HG03575 (cell line): ENCODE measurements around the gene AGPAT3.

Experiments
- ATAC-seq: cut with Tn5 transposase; IDR thresholded peaks from one replicate; pipeline ENCODE4 v1.9.1; 2021; ENCODE audit not compliant: unreplicated experiment, insufficient number of reproducible peaks, low FRiP score; ENCODE audit errors: extremely low read depth

Gene AGPAT3

GRCh38 chr21:43995521-43996105, 130.6 kb downstream of the AGPAT3 start:
- ATAC-seq: no peak

- ATAC-seq: no peak
Observed at GRCh38 chr21:43997766-43998742, 133.0 kb downstream of the AGPAT3 start.

GRCh38 chr21:44000360-44000759, 135.3 kb downstream of the AGPAT3 start:
- no peak for ATAC-seq

GRCh38 chr21:44002511-44002910, 137.5 kb downstream of the AGPAT3 start:
- no peak for ATAC-seq

GRCh38 chr21:44003307-44003966, 138.4 kb downstream of the AGPAT3 start:
- ATAC-seq: no peak

DNA sequence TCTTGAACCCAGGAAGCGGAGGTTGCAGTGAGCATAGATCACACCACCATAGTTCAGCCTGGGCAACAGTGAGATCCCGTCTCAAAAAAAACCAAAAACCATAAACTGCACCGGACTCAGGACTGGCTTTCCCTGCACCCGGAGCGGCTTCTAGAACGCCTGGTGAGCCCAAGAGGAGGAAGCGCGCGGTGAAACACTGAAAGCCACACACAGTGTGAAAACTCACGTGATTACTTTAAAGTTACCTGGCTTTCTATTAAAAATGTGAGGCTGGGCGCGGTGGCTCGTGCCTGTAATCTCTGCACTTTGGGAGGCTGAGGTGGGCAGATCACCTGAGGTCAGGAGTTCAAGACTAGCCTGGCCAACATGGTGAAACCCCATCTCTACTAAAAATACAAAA, 140.0 kb downstream of the AGPAT3 start:
- ATAC-seq: no peak

GRCh38 chr21:44005593-44005992, 140.6 kb downstream of the AGPAT3 start:
- no peak for ATAC-seq

DNA sequence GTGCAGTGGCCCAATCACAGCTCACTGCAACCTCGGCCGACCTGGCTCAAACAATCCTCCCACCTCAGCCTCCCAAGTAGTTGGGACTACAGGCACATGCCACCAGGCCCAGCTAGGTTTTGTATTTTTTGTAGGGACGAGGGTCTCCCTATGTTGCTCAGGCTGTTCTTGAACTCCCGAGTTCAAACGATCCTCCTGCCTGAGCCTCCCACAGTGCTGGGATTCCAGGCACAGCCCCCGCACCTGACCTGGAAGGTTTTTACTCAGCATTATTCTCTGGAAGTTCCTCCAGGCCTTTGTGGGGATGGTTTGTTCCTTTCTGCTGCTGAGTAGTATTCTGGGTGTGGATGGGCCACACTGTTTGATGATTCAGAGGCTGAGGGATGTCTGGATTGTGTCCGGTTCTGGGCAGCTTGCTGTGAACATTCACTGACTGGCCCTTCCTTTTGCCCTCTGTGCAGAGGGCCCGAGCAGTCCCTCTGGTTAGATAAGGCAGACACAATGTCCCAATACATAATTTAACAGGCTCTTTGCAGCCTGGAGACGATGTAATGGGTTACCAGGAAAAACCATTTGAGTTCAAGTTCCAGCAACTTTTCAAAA, 141.1 kb downstream of the AGPAT3 start:
- ATAC-seq: no peak

DNA sequence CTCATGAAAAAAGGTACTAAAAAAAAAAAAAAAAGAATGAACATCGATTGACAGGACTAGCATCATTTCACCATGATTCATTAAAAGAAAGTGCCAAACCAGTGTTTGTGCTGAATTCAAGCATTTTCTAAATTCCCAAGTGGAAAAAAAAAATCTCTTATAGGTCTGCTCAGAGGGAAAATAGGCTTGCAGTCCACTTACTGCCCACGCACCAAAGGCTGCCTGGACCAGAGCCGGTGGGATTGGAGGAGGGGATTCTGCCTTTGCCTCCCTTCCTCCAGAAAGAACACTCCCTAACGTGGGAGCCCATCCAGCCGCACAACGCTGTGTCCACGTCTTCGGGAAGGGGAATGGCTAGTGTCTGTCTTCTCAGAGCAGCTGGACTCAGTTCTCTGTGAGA, 141.6 kb downstream of the AGPAT3 start:
- ATAC-seq: no peak

- no peak for ATAC-seq
Observed at GRCh38 chr21:44010429-44010828, 145.4 kb downstream of the AGPAT3 start.

DNA sequence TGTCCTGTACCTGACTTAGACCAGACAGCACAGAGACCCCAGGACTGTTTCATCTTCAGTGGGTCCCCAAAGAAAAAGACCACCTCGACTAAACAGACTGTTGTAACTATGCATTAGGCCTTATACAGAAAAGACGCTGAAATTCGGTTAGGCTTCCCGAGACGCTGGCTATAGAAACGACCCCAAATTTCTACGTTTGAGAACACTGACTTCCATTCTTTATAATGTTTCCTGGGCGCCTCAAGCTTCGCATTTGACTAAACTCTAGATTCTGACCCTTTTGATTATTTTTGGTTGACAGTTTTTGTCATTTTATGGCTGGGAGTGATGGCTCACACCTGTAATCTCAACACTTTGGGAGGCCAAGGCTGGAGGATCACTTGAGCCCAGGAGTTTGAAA, 146.1 kb downstream of the AGPAT3 start:
- ATAC-seq: no peak

- no peak for ATAC-seq
Observed at GRCh38 chr21:44011579-44012473, 146.8 kb downstream of the AGPAT3 start, which contains the start of gene TRAPPC10. TRAPPC10 (plus strand) TSS chr21:44012309; CDS start chr21:44012494, 185 bp downstream.

- ATAC-seq: no peak
Observed at GRCh38 chr21:44012474-44013379, 147.7 kb downstream of the AGPAT3 start.

DNA sequence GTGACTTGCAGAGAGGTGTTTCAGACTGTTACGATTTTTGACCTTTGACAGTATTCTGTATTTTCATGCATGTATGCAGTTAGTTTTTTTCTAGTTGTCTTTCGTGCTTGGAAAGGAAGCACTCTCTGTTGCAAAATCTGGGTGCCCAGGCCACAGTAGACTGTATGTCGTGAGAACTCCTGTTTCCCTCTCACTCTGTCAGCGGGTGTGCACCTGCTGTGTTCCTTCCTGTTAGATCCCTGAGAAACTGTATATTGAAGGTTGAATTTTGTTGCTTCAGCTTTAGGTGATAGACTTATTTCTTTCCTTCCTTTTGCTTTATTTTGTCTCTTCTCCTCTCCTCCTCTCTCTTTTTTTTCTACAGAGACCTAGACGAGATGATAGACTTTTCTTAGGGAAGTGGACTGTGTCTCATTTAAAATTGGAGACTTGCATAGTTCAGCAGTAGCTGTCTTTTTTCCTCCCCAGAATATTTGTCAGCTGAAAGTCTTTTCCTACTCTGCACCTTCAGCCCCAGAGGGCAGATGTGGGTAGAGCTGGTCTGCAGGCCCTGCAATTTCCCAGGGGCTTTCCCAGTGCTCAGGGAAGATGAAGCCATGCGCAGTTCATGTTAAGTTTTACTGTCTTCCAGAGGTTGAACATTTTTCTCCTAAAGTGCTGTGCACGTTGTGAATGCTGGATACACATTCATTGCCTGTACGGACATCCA, 148.5 kb downstream of the AGPAT3 start:
- no peak for ATAC-seq

GRCh38 chr21:44017601-44018000, 152.6 kb downstream of the AGPAT3 start:
- no peak for ATAC-seq

GRCh38 chr21:44018127-44018526, 153.1 kb downstream of the AGPAT3 start:
- ATAC-seq: no peak
